Natural killer cell (primary cell): ENCODE measurements around the gene NCAPG2. TPM values are rescaled to one million over a fixed set of nuclear protein-coding genes. Genes with fewer than 3 reads are reported as not detected.

ENCODE experiments used
- ATAC-seq, 3 donors: fragments of 150-1000 bp in 2 of 3; fragments of 200-7000 bp in 1 of 3; cut with Tn5 transposase; 1 replicate in 1 of 3; 2 replicates in 2 of 3; pipeline ENCODE4 v1.10.0; 2021; ENCODE audit warnings: mild to moderate bottlenecking in 2 of 3, moderate library complexity in 2 of 3
- DNase-seq, 2 donors: peaks; one replicate each; pipeline versions ENCODE4 v3.0.0 to v3.0.0-alpha.2; 2013 to 2021; ENCODE audit warnings: mixed read lengths in 1 of 2
- H3K27ac ChIP-seq: one replicate; pipeline ENCODE4 v1.5.1; 2013; ENCODE audit warnings: mild to moderate bottlenecking, low read length
- H3K27me3 ChIP-seq: one replicate; pipeline ENCODE4 v1.6.1; 2013; ENCODE audit warnings: low read length; ENCODE audit not compliant: control insufficient read depth, insufficient read depth
- H3K36me3 ChIP-seq: one replicate; pipeline ENCODE4 v1.6.1; 2013; ENCODE audit warnings: low read length; ENCODE audit not compliant: control insufficient read depth, insufficient read depth
- H3K4me1 ChIP-seq: one replicate; pipeline ENCODE4 v1.6.1; 2013; ENCODE audit warnings: low read length; ENCODE audit not compliant: control insufficient read depth, insufficient read depth
- H3K4me3 ChIP-seq: one replicate; pipeline ENCODE4 v1.5.1; 2013; ENCODE audit warnings: low read length
- H3K9me3 ChIP-seq: one replicate; pipeline ENCODE4 v1.6.1; 2013; ENCODE audit warnings: low read length; ENCODE audit not compliant: control insufficient read depth, insufficient read depth
- H3K27ac Mint-ChIP-seq, 2 donors: one replicate each; pipeline ENCODE4 v1.8.0; 2022; ENCODE audit warnings: mild to moderate bottlenecking in 2 of 2, mixed read lengths in 2 of 2, moderate library complexity in 1 of 2
- H3K27me3 Mint-ChIP-seq, 2 donors: one replicate each; pipeline ENCODE4 v1.8.0; 2022; ENCODE audit warnings: low read depth in 2 of 2, mixed read lengths in 2 of 2
- H3K36me3 Mint-ChIP-seq: one replicate; pipeline ENCODE4 v1.8.0; 2022; ENCODE audit warnings: mixed read lengths
- H3K4me1 Mint-ChIP-seq, 2 donors: one replicate each; pipeline ENCODE4 v1.8.0; 2022; ENCODE audit warnings: mixed read lengths in 2 of 2
- H3K4me3 Mint-ChIP-seq: one replicate; pipeline ENCODE4 v1.8.0; 2022; ENCODE audit warnings: mild to moderate bottlenecking, moderate library complexity, mixed read lengths
- H3K9me3 Mint-ChIP-seq, 2 donors: one replicate each; pipeline ENCODE4 v1.8.0; 2022; ENCODE audit warnings: mixed read lengths in 2 of 2
- CTCF ChIP-seq: fragments of 200-600 bp; IDR thresholded peaks from one replicate; pipeline ENCODE4 v1.8.0; 2022; ENCODE audit warnings: antibody characterized with exemption
- WGBS: methylation state at CpG from one replicate; pipeline ENCODE4 v1.1.7; 2013; ENCODE audit warnings: missing lambda C conversion rate; ENCODE audit not compliant: insufficient coverage; 5-methylcytosine and 5-hydroxymethylcytosine counted together
- intact Hi-C: fragments of 100-400 bp; cut with micrococcal nuclease; formaldehyde crosslinking; loops from one replicate; pipeline ENCODE4 v1.14.2; 2022
- total RNA-seq, 4 donors: library from RNA; stranded (reverse); fragments of 120-200 nt in 1 of 4; gene quantifications; one replicate each; pipeline versions ENCODE4 v1.2.3 to v1.2.4, GENCODE V29; 2013 to 2022

The NCAPG2 gene
- total RNA-seq, 3 donors from 2014 or later (not counting 1 experiment from before 2014, with no cell fraction given): 8.8 to 14.8 (median 14.1) TPM

- Mint-ChIP-seq H3K9me3 (peaks cover 0 to 3% of the 10 kb centered on the region in 2 donors), H3K27me3 (no peaks in the 10 kb centered on the region), H3K4me3 (no peak overlapping the region), H3K36me3 (no peaks in the 10 kb centered on the region), H3K27ac (no peak overlapping the region), H3K4me1 (peaks cover 4 to 7% of the 10 kb centered on the region in 2 donors)
- Histone ChIP-seq H3K36me3 (no peaks in the 10 kb centered on the region), H3K27ac (no peak overlapping the region), H3K9me3 (no peaks in the 10 kb centered on the region), H3K27me3 (no peaks in the 10 kb centered on the region), H3K4me1 (no peaks in the 10 kb centered on the region), H3K4me3 (no peak overlapping the region)
- no peak for ATAC-seq
- no peak for TF ChIP-seq CTCF
- no peak for DNase-seq
- intact Hi-C loops: no loop called here
- WGBS: 90% methylated on average over 4 of the region's 4 CpGs
These were observed 98.5 kb downstream of the NCAPG2 start for GRCh38 chr7:158606129-158606528.

GRCh38 chr7:158603773-158604755 lies 100.5 kb downstream of the NCAPG2 start:
- H3K27ac Mint-ChIP-seq: no peak overlapping the region

GRCh38 chr7:158602905-158603772 lies 101.5 kb downstream of the NCAPG2 start:
- no peaks in the 10 kb centered on the region for H3K36me3 ChIP-seq
- Mint-ChIP-seq H3K27ac (no peak overlapping the region), H3K9me3 (no peaks in the 10 kb centered on the region), H3K27me3 (no peaks in the 10 kb centered on the region), H3K4me3 (no peak overlapping the region), H3K4me1 (no peaks in the 10 kb centered on the region), H3K36me3 (no peaks in the 10 kb centered on the region)
- DNase-seq (no peak), ATAC-seq (no peak)
- intact Hi-C loops: no loop called here
- no peak overlapping the region for H3K4me3 ChIP-seq
- no peaks in the 10 kb centered on the region for H3K4me1 ChIP-seq
- H3K27me3 ChIP-seq: no peaks in the 10 kb centered on the region
- no peaks in the 10 kb centered on the region for H3K9me3 ChIP-seq
- H3K27ac ChIP-seq: no peak overlapping the region
- no peak for TF ChIP-seq CTCF
- WGBS: 84% methylated on average over 21 of the region's 22 CpGs

More at GRCh38 chr7:158603773-158604755, 100.5 kb downstream of the NCAPG2 start:
- no peaks in the 10 kb centered on the region for H3K27me3 Mint-ChIP-seq
- intact Hi-C loops: no loop called here
- no peaks in the 10 kb centered on the region for H3K36me3 Mint-ChIP-seq
- DNase-seq (no peak), ATAC-seq (no peak)
- H3K4me1 Mint-ChIP-seq: peaks cover 0 to 2% of the 10 kb centered on the region in 2 donors
- H3K27me3 ChIP-seq: no peaks in the 10 kb centered on the region
- no peaks in the 10 kb centered on the region for H3K36me3 ChIP-seq
- H3K4me3 ChIP-seq: no peak overlapping the region
- 85% methylated on average over 23 of the region's 23 CpGs for WGBS
- no peak overlapping the region for H3K27ac ChIP-seq
- H3K9me3 Mint-ChIP-seq: no peaks in the 10 kb centered on the region
- H3K9me3 ChIP-seq: no peaks in the 10 kb centered on the region
- H3K4me1 ChIP-seq: no peaks in the 10 kb centered on the region
- no peak for TF ChIP-seq CTCF
- no peak overlapping the region for H3K4me3 Mint-ChIP-seq
